Esophagus squamous epithelium (tissue), 5 donors: ENCODE data around the gene FHAD1. TPM values are rescaled to one million over a fixed set of nuclear protein-coding genes. Genes with fewer than 3 reads are reported as not detected.

Experiments
- DNase-seq: peaks from one replicate; lab custom pipeline; 2025; lab: John Stamatoyannopoulos, UW
- H3K27ac ChIP-seq, 4 donors: fragments of 200-600 bp; sonication (generic); one replicate each; pipeline ENCODE4 v1.5.1; 2016 to 2019; ENCODE audit warnings: mild to moderate bottlenecking in 1 of 4
- H3K27me3 ChIP-seq, 4 donors: fragments of 200-600 bp; sonication (generic); 1 replicate in 3 of 4; 2 replicates in 1 of 4; pipeline versions ENCODE4 v1.5.1 to v1.6.0; 2017 to 2021; ENCODE audit warnings: antibody characterized with exemption in 1 of 4
- H3K36me3 ChIP-seq, 3 donors: fragments of 200-600 bp; sonication (generic); one replicate each; pipeline ENCODE4 v1.5.1; 2016 to 2019
- H3K4me1 ChIP-seq, 3 donors: fragments of 200-600 bp; sonication (generic); one replicate each; pipeline ENCODE4 v1.5.1; 2017 to 2019
- H3K4me3 ChIP-seq, 4 donors: fragments of 200-600 bp; sonication (generic); 1 replicate in 3 of 4; 2 replicates in 1 of 4; pipeline ENCODE4 v1.5.1; 2016 to 2019; ENCODE audit warnings: mild to moderate bottlenecking in 2 of 4, moderate library complexity in 1 of 4
- H3K9me3 ChIP-seq, 3 donors: fragments of 200-600 bp; sonication (generic); one replicate each; pipeline ENCODE4 v1.5.1; 2016 to 2019
- CTCF ChIP-seq, 6 experiments: fragments of 450-650 bp in 4 of 6; fragments of 200-600 bp in 2 of 6; sonication (generic) in 2 of 6; IDR thresholded peaks; one replicate each; pipeline ENCODE4 v1.5.1; 2016 to 2019; ENCODE audit warnings: antibody characterized with exemption in 6 of 6, mild to moderate bottlenecking in 4 of 6, moderate library complexity in 4 of 6
- POLR2A ChIP-seq, 4 donors: fragments of 450-650 bp; IDR thresholded peaks; one replicate each; pipeline ENCODE4 v1.6.1; 2017; ENCODE audit warnings: antibody characterized with exemption in 4 of 4, mild to moderate bottlenecking in 4 of 4, moderate library complexity in 3 of 4
- WGBS, 2 donors: methylation state at CpG; one replicate each; pipeline ENCODE4 v1.1.5; 2018; 5-methylcytosine and 5-hydroxymethylcytosine counted together
- intact Hi-C: fragments of 100-400 bp; cut with DNase I; formaldehyde crosslinking; loops from one replicate; pipeline ENCODE4 v1.15.0; 2022
- total RNA-seq, 4 donors: library from RNA; depleted of rRNA; stranded (reverse); fragments of >200 nt; gene quantifications; one replicate each; pipeline ENCODE4 v1.1.0, GENCODE V29; 2016
- donor health status: DM: yes; HTN: yes; CAD: no.

Gene FHAD1
- total RNA-seq, 4 donors from 2014 or later, result 0.57 TPM; not detected in 3

- Histone ChIP-seq H3K27ac (no peak overlapping the region), H3K36me3 (no peaks in the 10 kb centered on the region), H3K27me3 (no peaks in the 10 kb centered on the region), H3K4me1 (peaks cover 9 to 39% (median 12%) of the 10 kb centered on the region in 3 donors), H3K4me3 (no peak overlapping the region), H3K9me3 (no peaks in the 10 kb centered on the region)
- no peak for TF ChIP-seq CTCF (IDR thresholded peaks at IDR 0.05)
- intact Hi-C loops, result loop anchor here (2.0 to 10.0 kb wide), 2 partner anchors 107 to 181 kb away; no protein-coding TSS in a partner anchor
- no peak for DNase-seq
- 63 to 70% methylated on average over 17 to 20 of the region's 24 CpGs for WGBS, 2 donors
Observed at GRCh38 chr1:15323989-15324868, 77.2 kb downstream of the FHAD1 start.

- intact Hi-C loops, result loop anchor here (10.0 kb wide), 1 partner anchor 180 kb away; no protein-coding TSS in a partner anchor
- TF ChIP-seq POLR2A (IDR thresholded peaks at IDR 0.05) (no peak), CTCF (IDR thresholded peaks at IDR 0.05) (no peak)
- Histone ChIP-seq H3K36me3 (no peaks in the 10 kb centered on the region), H3K27ac (no peak overlapping the region), H3K4me3 (no peak overlapping the region), H3K27me3 (no peaks in the 10 kb centered on the region), H3K9me3 (no peaks in the 10 kb centered on the region), H3K4me1 (peaks cover 13 to 46% (median 19%) of the 10 kb centered on the region in 3 donors)
- WGBS, 2 donors, result 74 to 84% methylated on average over 5 to 9 of the region's 9 CpGs
- no peak for DNase-seq
Observed at GRCh38 chr1:15324869-15325335, 77.9 kb downstream of the FHAD1 start.

GRCh38 chr1:15325375-15326085 lies 78.5 kb downstream of the FHAD1 start:
- H3K4me1 ChIP-seq, result peaks cover 13 to 50% (median 20%) of the 10 kb centered on the region in 3 donors
- TF ChIP-seq POLR2A (IDR thresholded peaks at IDR 0.05) (no peak), CTCF (IDR thresholded peaks at IDR 0.05) (no peak)
- no peaks in the 10 kb centered on the region for H3K9me3 ChIP-seq
- intact Hi-C loops, result loop anchor here (10.0 kb wide), 1 partner anchor 179 kb away; no protein-coding TSS in a partner anchor
- H3K4me3 ChIP-seq, result no peak overlapping the region
- no peak overlapping the region for H3K27ac ChIP-seq
- WGBS, 2 donors, result 71 to 100% methylated on average over 2 to 4 of the region's 4 CpGs
- no peak for DNase-seq
- H3K27me3 ChIP-seq, result no peaks in the 10 kb centered on the region
- H3K36me3 ChIP-seq, result no peaks in the 10 kb centered on the region

GRCh38 chr1:15326691-15327588 lies 79.9 kb downstream of the FHAD1 start:
- intact Hi-C loops, result loop anchor here (10.0 kb wide), 1 partner anchor 178 kb away; no protein-coding TSS in a partner anchor
- TF ChIP-seq CTCF (IDR thresholded peaks at IDR 0.05) (no peak), POLR2A (IDR thresholded peaks at IDR 0.05) (no peak)
- H3K9me3 ChIP-seq, result no peaks in the 10 kb centered on the region
- no peaks in the 10 kb centered on the region for H3K36me3 ChIP-seq
- no peak overlapping the region for H3K27ac ChIP-seq
- no peak overlapping the region for H3K4me3 ChIP-seq
- WGBS, 2 donors, result 69 to 71% methylated on average over 29 of the region's 30 CpGs
- no peak for DNase-seq
- peaks cover 13 to 50% (median 20%) of the 10 kb centered on the region in 3 donors for H3K4me1 ChIP-seq
- no peaks in the 10 kb centered on the region for H3K27me3 ChIP-seq
